ENCODE results near the gene PLEKHA5.
"Not testable (repeated sequence)": the region's sequence is repeated elsewhere in the genome, so short reads cannot be mapped to it uniquely, and the experiment has no call there.

PLEKHA5 gene

GRCh38 chr12:19276767-19277166 lies 147.2 kb downstream of the PLEKHA5 start:
- DNase-seq (ENCODE audit: low read depth in 2 of 3, low spot score in 2 of 3), result no peak

- DNase-seq (ENCODE audit: low read depth in 2 of 3, low spot score in 2 of 3), result no peak
Measured at GRCh38 chr12:19277711-19278110, 148.2 kb downstream of the PLEKHA5 start.

DNA sequence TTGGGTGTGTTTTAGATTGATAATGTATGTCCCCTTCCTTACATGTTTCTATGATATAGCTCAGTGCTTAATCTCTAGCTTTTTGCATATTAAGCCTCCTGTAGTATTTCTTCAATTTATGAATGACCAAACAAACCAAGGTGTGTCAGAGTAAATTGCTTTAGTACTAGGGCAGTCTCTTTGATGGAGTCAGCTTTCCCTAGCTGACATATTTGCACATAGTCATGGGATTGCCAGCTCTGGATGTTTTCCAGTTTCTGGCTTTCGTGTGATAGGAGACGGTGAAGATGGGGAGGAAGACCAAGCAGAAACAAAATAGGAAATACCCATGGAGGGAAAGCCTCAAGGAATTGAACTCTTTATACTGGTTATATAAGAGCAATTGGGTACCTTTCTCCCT lies 148.9 kb downstream of the PLEKHA5 start:
- DNase-seq (ENCODE audit: low read depth in 2 of 3, low spot score in 2 of 3), result no peak

GRCh38 chr12:19282133-19282699 lies 152.7 kb downstream of the PLEKHA5 start:
- DNase-seq (ENCODE audit: low read depth in 2 of 3, low spot score in 2 of 3), result no peak

DNA sequence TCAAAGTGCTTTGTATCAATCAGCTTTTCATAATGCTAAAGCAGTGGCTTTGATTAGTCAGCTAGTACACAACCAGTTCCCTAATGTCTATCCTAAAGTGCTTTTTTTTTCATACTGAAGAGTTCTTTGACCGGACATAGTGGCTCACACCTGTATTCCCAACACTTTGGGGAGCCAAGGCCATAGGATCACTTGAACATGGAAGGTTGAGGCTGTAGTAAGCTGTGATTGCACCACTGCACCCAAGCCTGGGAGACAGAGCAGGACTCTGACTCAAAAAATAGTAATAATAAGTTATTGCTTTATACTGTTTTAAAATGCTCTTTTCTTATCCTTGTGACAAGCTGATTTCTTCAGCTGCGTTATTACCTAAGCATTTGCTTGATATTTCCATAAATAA lies 155.1 kb downstream of the PLEKHA5 start:
- DNase-seq (ENCODE audit: low read depth in 2 of 3, low spot score in 2 of 3), result no peak

GRCh38 chr12:19285793-19286448 lies 156.4 kb downstream of the PLEKHA5 start:
- DNase-seq (ENCODE audit: low read depth in 2 of 3, low spot score in 2 of 3), result no peak

DNA sequence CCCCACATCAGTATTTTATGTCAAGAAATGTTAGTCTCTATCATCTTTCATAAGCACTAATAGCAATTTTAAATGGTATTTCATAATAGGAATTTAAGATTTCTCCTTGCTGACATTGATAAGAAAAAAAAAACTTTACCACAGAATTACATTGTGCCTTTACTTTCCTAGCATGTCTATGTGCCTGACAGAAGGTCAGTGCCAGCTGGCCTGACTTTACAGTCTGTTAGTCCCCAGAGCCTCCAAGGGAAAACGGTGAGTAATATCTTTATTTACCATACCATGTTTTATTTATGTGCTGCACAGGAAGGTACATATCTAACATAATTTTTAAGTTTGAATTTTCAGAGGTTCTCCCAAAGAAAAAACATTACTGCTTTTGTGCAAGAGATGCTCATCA lies 157.8 kb downstream of the PLEKHA5 start:
- DNase-seq (ENCODE audit: low read depth in 2 of 3, low spot score in 2 of 3), result no peak

- DNase-seq (ENCODE audit: low read depth in 2 of 3, low spot score in 2 of 3), result no peak
Measured at GRCh38 chr12:19288161-19288560, 158.6 kb downstream of the PLEKHA5 start.

- DNase-seq (ENCODE audit: low read depth in 2 of 3, low spot score in 2 of 3), result no peak
Measured at GRCh38 chr12:19288603-19289244, 159.2 kb downstream of the PLEKHA5 start.

DNA sequence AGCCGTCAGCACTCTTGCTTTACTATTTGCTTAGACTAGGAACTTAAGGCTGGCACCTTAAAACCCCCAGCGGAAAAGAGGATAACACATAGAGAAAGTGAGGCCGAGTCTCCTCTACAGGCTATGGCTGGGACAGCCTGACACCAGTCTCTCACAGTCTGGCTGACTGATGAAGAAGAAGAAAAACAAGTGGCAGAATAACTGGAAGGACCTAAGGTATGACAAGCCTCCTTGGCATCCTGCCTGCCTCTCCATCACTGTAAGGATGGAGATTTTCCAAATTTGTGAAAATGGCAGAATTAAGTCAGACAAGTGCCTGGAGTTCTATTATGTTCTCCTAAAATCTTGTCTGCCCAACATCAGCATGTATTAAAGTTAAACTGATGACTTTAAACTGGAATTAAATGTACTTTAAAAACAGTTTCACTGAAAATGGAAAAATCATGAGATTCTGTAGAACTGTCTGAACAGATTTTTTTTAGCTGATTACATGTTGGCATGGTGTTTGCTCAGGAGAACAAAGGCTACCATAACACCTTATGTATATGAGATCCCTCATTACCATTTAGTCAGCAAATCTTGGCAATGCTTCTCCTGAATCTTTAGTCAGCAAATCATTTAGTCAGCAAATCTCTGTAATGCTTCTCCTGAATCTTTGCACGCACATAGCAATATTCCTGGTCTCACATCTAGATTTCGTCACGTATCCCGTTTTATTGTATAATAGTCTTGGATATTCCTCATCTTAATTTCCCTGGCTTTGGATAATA lies 169.5 kb downstream of the PLEKHA5 start:
- no peak for DNase-seq (ENCODE audit: low read depth in 2 of 3, low spot score in 2 of 3)

DNA sequence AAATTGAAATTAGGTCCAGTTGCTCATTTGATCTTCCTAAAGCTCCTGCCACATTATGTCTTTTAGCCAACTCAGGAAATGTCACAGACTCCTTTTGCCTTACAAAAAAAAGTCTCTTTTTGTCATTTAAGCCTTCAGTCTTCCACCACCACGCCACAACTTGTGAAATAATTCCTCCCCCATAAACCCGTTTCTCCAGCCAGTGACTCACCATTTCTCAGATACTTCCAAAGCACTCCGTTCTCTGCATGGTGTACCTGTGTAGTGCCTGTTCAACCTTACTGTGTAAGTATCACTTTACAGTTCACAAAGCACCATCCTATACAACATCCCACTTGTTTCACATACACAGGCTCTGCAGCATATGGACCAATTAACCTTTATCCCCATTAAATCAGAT lies 170.2 kb downstream of the PLEKHA5 start:
- no peak for DNase-seq (ENCODE audit: low read depth in 2 of 3, low spot score in 2 of 3)

- no peak for DNase-seq (ENCODE audit: low read depth in 2 of 3, low spot score in 2 of 3)
Measured at GRCh38 chr12:19301223-19301622, 171.7 kb downstream of the PLEKHA5 start.

GRCh38 chr12:19301688-19302087 lies 172.2 kb downstream of the PLEKHA5 start:
- DNase-seq (ENCODE audit: low read depth in 2 of 3, low spot score in 2 of 3), result no peak

GRCh38 chr12:19302100-19302640 lies 172.6 kb downstream of the PLEKHA5 start:
- DNase-seq (ENCODE audit: low read depth in 2 of 3, low spot score in 2 of 3), result no peak

- DNase-seq (ENCODE audit: low read depth in 2 of 3, low spot score in 2 of 3), result no peak
Measured at GRCh38 chr12:19303496-19303895, 174.0 kb downstream of the PLEKHA5 start.

- no peak for DNase-seq (ENCODE audit: low read depth in 2 of 3, low spot score in 2 of 3)
Measured at GRCh38 chr12:19304149-19304750, 174.7 kb downstream of the PLEKHA5 start.

- DNase-seq (ENCODE audit: low read depth in 2 of 3, low spot score in 2 of 3), result not testable (repeated sequence)
Measured at GRCh38 chr12:19305621-19306020, 176.1 kb downstream of the PLEKHA5 start.

GRCh38 chr12:19306366-19306765 lies 176.8 kb downstream of the PLEKHA5 start:
- DNase-seq (ENCODE audit: low read depth in 2 of 3, low spot score in 2 of 3), result no peak

DNA sequence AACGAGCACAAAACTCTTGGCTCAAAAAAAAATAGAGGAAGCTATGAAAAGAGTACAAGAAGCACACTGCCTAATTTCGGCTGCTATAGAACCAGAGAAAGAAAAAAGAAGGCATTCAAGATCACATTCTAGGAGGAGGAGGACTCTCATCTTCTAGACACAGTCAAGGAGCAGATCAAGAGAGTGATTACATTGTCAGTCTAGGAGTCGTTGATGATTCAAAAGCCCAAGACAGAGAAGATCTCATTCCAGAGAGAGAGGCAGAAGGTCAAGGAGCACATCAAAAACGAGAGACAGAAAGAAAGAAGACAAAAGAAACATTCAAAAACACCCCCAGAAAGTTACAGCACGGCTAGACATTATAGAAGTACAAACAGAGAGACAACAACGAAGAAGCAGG lies 177.9 kb downstream of the PLEKHA5 start:
- no peak for DNase-seq (ENCODE audit: low read depth in 2 of 3, low spot score in 2 of 3)

- no peak for DNase-seq (ENCODE audit: low read depth in 2 of 3, low spot score in 2 of 3)
Measured at GRCh38 chr12:19311165-19311564, 181.6 kb downstream of the PLEKHA5 start.

DNA sequence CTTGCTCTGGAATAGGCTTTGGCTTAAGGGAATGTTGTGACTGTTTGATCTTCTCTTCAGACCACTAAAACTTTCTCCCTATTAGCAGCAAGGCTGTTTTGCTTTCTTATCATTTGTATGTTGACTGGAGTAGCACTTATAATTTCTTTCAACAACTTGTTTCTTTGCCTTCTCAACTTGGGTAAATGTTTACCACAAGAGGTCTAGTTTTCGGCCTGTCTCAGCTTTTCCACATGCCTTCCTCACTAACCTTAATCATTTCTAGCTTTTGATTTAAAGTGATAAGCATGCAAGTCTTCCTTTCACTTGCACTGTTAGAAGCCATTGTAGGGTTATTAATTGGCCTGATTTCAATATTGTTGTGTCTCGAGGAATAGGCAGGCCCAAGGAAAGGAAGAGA lies 183.1 kb downstream of the PLEKHA5 start:
- DNase-seq (ENCODE audit: low read depth in 2 of 3, low spot score in 2 of 3), result no peak
